SJSA1 (cell line): Measurements from ENCODE around the gene NTNG2. TPM values are rescaled to one million over a fixed set of nuclear protein-coding genes. Genes with fewer than 3 reads are reported as not detected.
"Not testable (repeated sequence)": the region's sequence is repeated elsewhere in the genome, so short reads cannot be mapped to it uniquely, and the experiment has no call there.

ENCODE experiments used
- DNase-seq, 2 experiments: peaks; one replicate each; pipeline ENCODE4 v3.0.0-alpha.2; 2015 to 2020; ENCODE audit warnings: low spot score in 2 of 2, low read depth in 1 of 2
- H3K27ac ChIP-seq: fragments of 250-450 bp; sonication (Bioruptor Pico); 2 replicates; pipeline ENCODE4 v1.5.1; 2020; ENCODE audit warnings: mild to moderate bottlenecking, moderate library complexity
- H3K27me3 ChIP-seq: fragments of 250-450 bp; sonication (Bioruptor Pico); replicated peaks from 2 replicates; pipeline ENCODE4 v1.5.1; 2020; ENCODE audit warnings: mild to moderate bottlenecking, moderate library complexity
- H3K36me3 ChIP-seq: fragments of 250-450 bp; sonication (Bioruptor Pico); 2 replicates; pipeline ENCODE4 v1.5.1; 2020; ENCODE audit warnings: mild to moderate bottlenecking
- H3K4me1 ChIP-seq: fragments of 250-450 bp; sonication (Bioruptor Pico); replicated peaks from 2 replicates; pipeline ENCODE4 v1.6.1; 2021; ENCODE audit warnings: mild to moderate bottlenecking
- H3K4me3 ChIP-seq: fragments of 250-450 bp; sonication (Bioruptor Pico); 2 replicates; pipeline ENCODE4 v1.5.1; 2020; ENCODE audit warnings: mild to moderate bottlenecking
- H3K9me3 ChIP-seq: fragments of 250-450 bp; sonication (Bioruptor Pico); replicated peaks from 2 replicates; pipeline ENCODE4 v1.5.1; 2020; ENCODE audit warnings: mild to moderate bottlenecking
- total RNA-seq: library from RNA; depleted of rRNA; stranded (reverse); fragments of >200 nt; shearing (Covaris generic); gene quantifications from 2 replicates; pipeline ENCODE4 v1.2.3, GENCODE V29; 2014; rRNA removed

NTNG2 gene
- total RNA-seq, 1 experiment from 2014 or later = not detected

GRCh38 chr9:132269704-132270516 is 108.1 kb downstream of the NTNG2 start:
- H3K27ac ChIP-seq, H3K9me3 ChIP-seq, H3K4me3 ChIP-seq, DNase-seq, H3K27me3 ChIP-seq, H3K4me1 ChIP-seq: not testable (repeated sequence)
- peaks cover 72% of the 10 kb centered on the region for H3K36me3 ChIP-seq

- Histone ChIP-seq H3K27me3 (no peaks in the 10 kb centered on the region), H3K36me3 (peaks cover 79% of the 10 kb centered on the region), H3K4me3 (no peak overlapping the region), H3K4me1 (no peaks in the 10 kb centered on the region), H3K9me3 (no peaks in the 10 kb centered on the region), H3K27ac (no peak overlapping the region)
- no peak for DNase-seq
Measured at GRCh38 chr9:132274861-132275260, 113.0 kb downstream of the NTNG2 start.

GRCh38 chr9:132283165-132283564 is 121.3 kb downstream of the NTNG2 start:
- Histone ChIP-seq H3K9me3 (no peaks in the 10 kb centered on the region), H3K4me1 (no peaks in the 10 kb centered on the region), H3K27me3 (no peaks in the 10 kb centered on the region), H3K36me3 (peaks cover 83% of the 10 kb centered on the region), H3K4me3 (no peak overlapping the region), H3K27ac (no peak overlapping the region)
- no peak for DNase-seq

GRCh38 chr9:132283863-132284262 is 122.0 kb downstream of the NTNG2 start:
- Histone ChIP-seq H3K4me1 (no peaks in the 10 kb centered on the region), H3K27ac (no peak overlapping the region), H3K36me3 (peaks cover 85% of the 10 kb centered on the region), H3K27me3 (no peaks in the 10 kb centered on the region), H3K4me3 (no peak overlapping the region), H3K9me3 (no peaks in the 10 kb centered on the region)
- no peak for DNase-seq

- no peaks in the 10 kb centered on the region for H3K27me3 ChIP-seq
- no peak overlapping the region for H3K4me3 ChIP-seq
- no peak overlapping the region for H3K27ac ChIP-seq
- H3K36me3 ChIP-seq = peaks cover 62% of the 10 kb centered on the region
- no peaks in the 10 kb centered on the region for H3K4me1 ChIP-seq
- no peaks in the 10 kb centered on the region for H3K9me3 ChIP-seq
- no peak for DNase-seq
Measured at GRCh38 chr9:132287256-132287760, 125.5 kb downstream of the NTNG2 start.

GRCh38 chr9:132288361-132288760 is 126.5 kb downstream of the NTNG2 start:
- Histone ChIP-seq H3K4me3 (no peak overlapping the region), H3K4me1 (no peaks in the 10 kb centered on the region), H3K27me3 (no peaks in the 10 kb centered on the region), H3K27ac (no peak overlapping the region), H3K9me3 (no peaks in the 10 kb centered on the region), H3K36me3 (peaks cover 56% of the 10 kb centered on the region)
- no peak for DNase-seq

- Histone ChIP-seq H3K27me3 (no peaks in the 10 kb centered on the region), H3K9me3 (no peaks in the 10 kb centered on the region), H3K27ac (no peak overlapping the region), H3K4me3 (no peak overlapping the region), H3K36me3 (peaks cover 54% of the 10 kb centered on the region), H3K4me1 (no peaks in the 10 kb centered on the region)
- no peak for DNase-seq
Measured at GRCh38 chr9:132288966-132289365, 127.1 kb downstream of the NTNG2 start.

- no peaks in the 10 kb centered on the region for H3K9me3 ChIP-seq
- no peak overlapping the region for H3K4me3 ChIP-seq
- DNase-seq = no peak
- no peaks in the 10 kb centered on the region for H3K27me3 ChIP-seq
- peaks cover 63% of the 10 kb centered on the region for H3K36me3 ChIP-seq
- H3K27ac ChIP-seq = no peak overlapping the region
- H3K4me1 ChIP-seq = no peaks in the 10 kb centered on the region
Measured at GRCh38 chr9:132293145-132293721, 131.4 kb downstream of the NTNG2 start.

Other genes with a start within 250 kb of the NTNG2 start
- gene MED27, start 82.2 kb upstream of the NTNG2 start, total RNA-seq = 30.6 and 33.1 TPM in 2 replicates
- 26.1 and 34.6 TPM in 2 replicates for gene SETX, start 192.9 kb downstream of the NTNG2 start, total RNA-seq
- gene TTF1, start 244.8 kb downstream of the NTNG2 start, total RNA-seq = 9.9 and 11.3 TPM in 2 replicates
- gene CFAP77, start 248.2 kb downstream of the NTNG2 start, total RNA-seq = 0.42 TPM in 1 of 2 replicates, not detected in the other